Hepatocyte (in vitro differentiated cells): ENCODE results near the gene NIPAL4.
"Not testable (repeated sequence)": the region's sequence is repeated elsewhere in the genome, so short reads cannot be mapped to it uniquely, and the experiment has no call there.

Source experiments
- EZH2phosphoT487 ChIP-seq: fragments of 200-600 bp; sonication (generic); IDR thresholded peaks from one replicate; pipeline ENCODE4 v1.6.1; 2018; ENCODE audit warnings: antibody characterized with exemption, mild to moderate bottlenecking, low read depth, moderate library complexity; ENCODE audit not compliant: unreplicated experiment, severe bottlenecking
- TF ChIP-seq, protein P1 (sequence below): fragments of 200-600 bp; sonication (generic); IDR thresholded peaks from 2 replicates; pipeline ENCODE4 v1.5.1; 2016; ENCODE audit warnings: antibody characterized with exemption, mild to moderate bottlenecking; ENCODE audit not compliant: poor library complexity

DNA sequence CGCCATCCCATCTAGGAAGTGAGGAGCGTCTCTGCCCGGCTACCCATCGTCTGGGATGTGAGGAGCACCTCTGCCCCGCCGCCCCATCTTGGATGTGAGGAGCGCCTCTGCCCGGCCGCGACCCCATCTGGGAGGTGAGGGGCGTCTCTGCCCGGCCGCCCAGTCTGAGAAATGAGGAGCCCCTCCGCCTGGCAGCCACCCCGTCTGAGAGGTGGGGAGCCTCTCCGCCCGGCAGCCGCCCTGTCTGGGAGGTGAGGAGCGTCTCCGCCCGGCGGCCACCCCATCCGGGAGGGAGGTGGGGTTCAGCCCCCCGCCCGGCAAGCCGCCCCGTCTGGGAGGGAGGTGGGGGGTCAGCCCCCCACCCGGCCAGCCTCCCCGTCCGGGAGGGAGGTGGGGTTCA lies 40.5 kb upstream of the NIPAL4 start:
- TF ChIP-seq, protein P1, sequence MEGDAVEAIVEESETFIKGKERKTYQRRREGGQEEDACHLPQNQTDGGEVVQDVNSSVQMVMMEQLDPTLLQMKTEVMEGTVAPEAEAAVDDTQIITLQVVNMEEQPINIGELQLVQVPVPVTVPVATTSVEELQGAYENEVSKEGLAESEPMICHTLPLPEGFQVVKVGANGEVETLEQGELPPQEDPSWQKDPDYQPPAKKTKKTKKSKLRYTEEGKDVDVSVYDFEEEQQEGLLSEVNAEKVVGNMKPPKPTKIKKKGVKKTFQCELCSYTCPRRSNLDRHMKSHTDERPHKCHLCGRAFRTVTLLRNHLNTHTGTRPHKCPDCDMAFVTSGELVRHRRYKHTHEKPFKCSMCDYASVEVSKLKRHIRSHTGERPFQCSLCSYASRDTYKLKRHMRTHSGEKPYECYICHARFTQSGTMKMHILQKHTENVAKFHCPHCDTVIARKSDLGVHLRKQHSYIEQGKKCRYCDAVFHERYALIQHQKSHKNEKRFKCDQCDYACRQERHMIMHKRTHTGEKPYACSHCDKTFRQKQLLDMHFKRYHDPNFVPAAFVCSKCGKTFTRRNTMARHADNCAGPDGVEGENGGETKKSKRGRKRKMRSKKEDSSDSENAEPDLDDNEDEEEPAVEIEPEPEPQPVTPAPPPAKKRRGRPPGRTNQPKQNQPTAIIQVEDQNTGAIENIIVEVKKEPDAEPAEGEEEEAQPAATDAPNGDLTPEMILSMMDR = not testable (repeated sequence)
- not testable (repeated sequence) for TF ChIP-seq EZH2phosphoT487
